GM23338 (cell line): Measurements from ENCODE around the gene A2ML1. TPM values are rescaled to one million over a fixed set of nuclear protein-coding genes. Genes with fewer than 3 reads are reported as not detected.

Experiments used
- ATAC-seq: fragments of 200-7000 bp; cut with Tn5 transposase; 3 replicates; pipeline ENCODE4 v1.9.1; 2020
- DNase-seq: peaks from one replicate; pipeline ENCODE4 v3.0.0-alpha.2; 2015; ENCODE audit warnings: low spot score
- H2AFZ ChIP-seq: fragments of 200-600 bp; sonication (generic); 2 replicates; pipeline ENCODE4 v1.8.0; 2016; ENCODE audit warnings: antibody characterized with exemption, mild to moderate bottlenecking, moderate library complexity
- H3F3A ChIP-seq: fragments of 200-600 bp; sonication (generic); replicated peaks from 2 replicates; pipeline ENCODE4 v1.8.0; 2017; ENCODE audit warnings: antibody characterized with exemption, mixed run types, low read depth
- H3K27ac ChIP-seq: fragments of 200-600 bp; sonication (generic); 2 replicates; pipeline ENCODE4 v1.6.1; 2016; ENCODE audit warnings: low read depth
- H3K27me3 ChIP-seq: fragments of 200-600 bp; sonication (generic); 2 replicates; pipeline ENCODE4 v1.8.0; 2016; ENCODE audit warnings: mild to moderate bottlenecking, mixed run types, moderate library complexity; ENCODE audit not compliant: insufficient read depth
- H3K36me3 ChIP-seq: fragments of 200-600 bp; sonication (generic); 2 replicates; pipeline ENCODE4 v1.8.0; 2016; ENCODE audit warnings: mild to moderate bottlenecking; ENCODE audit not compliant: insufficient read depth
- H3K4me1 ChIP-seq: fragments of 200-600 bp; sonication (generic); 2 replicates; pipeline ENCODE4 v1.8.0; 2016; ENCODE audit warnings: mild to moderate bottlenecking, moderate library complexity; ENCODE audit not compliant: insufficient read depth
- H3K4me2 ChIP-seq: fragments of 200-600 bp; sonication (generic); 2 replicates; pipeline ENCODE4 v1.7.1; 2017; ENCODE audit warnings: mixed run types
- H3K4me3 ChIP-seq: fragments of 200-600 bp; sonication (generic); 2 replicates; pipeline ENCODE4 v1.6.1; 2016; ENCODE audit warnings: mixed run types
- H3K79me2 ChIP-seq: fragments of 200-600 bp; sonication (generic); replicated peaks from 2 replicates; pipeline ENCODE4 v1.8.0; 2017; ENCODE audit warnings: mild to moderate bottlenecking; ENCODE audit not compliant: insufficient read depth
- H3K9me2 ChIP-seq: fragments of 200-600 bp; sonication (generic); 2 replicates; pipeline ENCODE4 v1.8.0; 2017; ENCODE audit not compliant: insufficient read depth
- H4K20me1 ChIP-seq: fragments of 200-600 bp; sonication (generic); replicated peaks from 2 replicates; pipeline ENCODE4 v1.8.0; 2017; ENCODE audit warnings: mild to moderate bottlenecking; ENCODE audit not compliant: insufficient read depth
- H3K27ac Mint-ChIP-seq: 2 replicates; pipeline ENCODE4 v1.8.0; 2020; ENCODE audit warnings: inconsistent platforms, mild to moderate bottlenecking, moderate library complexity, mixed read lengths
- H3K27me3 Mint-ChIP-seq: 3 replicates; pipeline ENCODE4 v1.8.0; 2022; ENCODE audit warnings: low read depth, mild to moderate bottlenecking, moderate library complexity, mixed read lengths, inconsistent platforms; ENCODE audit not compliant: insufficient read depth, poor library complexity
- H3K36me3 Mint-ChIP-seq: 3 replicates; pipeline ENCODE4 v1.8.0; 2021; ENCODE audit warnings: low read depth, mild to moderate bottlenecking, inconsistent platforms, moderate library complexity, mixed read lengths
- H3K4me1 Mint-ChIP-seq: 3 replicates; pipeline ENCODE4 v1.8.0; 2020; ENCODE audit warnings: mild to moderate bottlenecking, inconsistent platforms, mixed read lengths
- H3K4me3 Mint-ChIP-seq: 3 replicates; pipeline ENCODE4 v1.8.0; 2021; ENCODE audit warnings: moderate library complexity, mild to moderate bottlenecking, inconsistent platforms, mixed read lengths
- H3K9me3 Mint-ChIP-seq: 3 replicates; pipeline ENCODE4 v1.8.0; 2020; ENCODE audit warnings: moderate library complexity, mild to moderate bottlenecking, inconsistent platforms, mixed read lengths
- CREB1 ChIP-seq: fragments of 250-450 bp; sonication (Bioruptor Pico); IDR thresholded peaks from 2 replicates; pipeline ENCODE4 v1.5.0; 2020; ENCODE audit warnings: low read depth, mild to moderate bottlenecking, moderate library complexity
- EZH2 ChIP-seq: fragments of 200-600 bp; sonication (generic); IDR thresholded peaks from one replicate; pipeline ENCODE4 v1.8.0; 2017; ENCODE audit warnings: antibody characterized with exemption, mild to moderate bottlenecking, low read depth; ENCODE audit not compliant: unreplicated experiment
- JUNB ChIP-seq: IDR thresholded peaks from one replicate; pipeline ENCODE4 v1.6.1; 2016; ENCODE audit warnings: antibody characterized with exemption; ENCODE audit not compliant: unreplicated experiment
- NANOG ChIP-seq: IDR thresholded peaks from 2 replicates; pipeline ENCODE4 v1.6.1; 2016; ENCODE audit warnings: antibody characterized with exemption, borderline replicate concordance
- ZNF331 ChIP-seq: fragments of 250-450 bp; sonication (Bioruptor Pico); IDR thresholded peaks from 2 replicates; pipeline ENCODE4 v1.5.0; 2020; ENCODE audit warnings: low read depth, mild to moderate bottlenecking, moderate library complexity
- ZNF462 ChIP-seq: fragments of 250-450 bp; sonication (Bioruptor Pico); IDR thresholded peaks from 2 replicates; pipeline ENCODE4 v1.5.0; 2020; ENCODE audit warnings: mild to moderate bottlenecking, moderate library complexity
- polyA plus RNA-seq: library from polyadenylated mRNA; unstranded; fragments of >200 nt; fragmentation: Nextera tagmentation; extraction: Ambion mirVana; gene quantifications from 2 replicates; pipeline ENCODE4 v1.2.1, GENCODE V29; 2016
- total RNA-seq: library from RNA; depleted of rRNA; stranded (reverse); fragments of >200 nt; shearing (Covaris generic); gene quantifications from 2 replicates; pipeline ENCODE4 v1.2.3, GENCODE V29; 2014

Gene A2ML1
- total and polyA plus RNA-seq, 2 experiments from 2014 or later, result 3.8 to 6.0 TPM

GRCh38 chr12:8867786-8868185, 45.4 kb downstream of the A2ML1 start (continued):
- TF ChIP-seq JUNB, result no peak
- TF ChIP-seq EZH2, result no peak
- no peak for TF ChIP-seq NANOG
- no peak for TF ChIP-seq ZNF331 (CRISPR knock-in tag)

DNA sequence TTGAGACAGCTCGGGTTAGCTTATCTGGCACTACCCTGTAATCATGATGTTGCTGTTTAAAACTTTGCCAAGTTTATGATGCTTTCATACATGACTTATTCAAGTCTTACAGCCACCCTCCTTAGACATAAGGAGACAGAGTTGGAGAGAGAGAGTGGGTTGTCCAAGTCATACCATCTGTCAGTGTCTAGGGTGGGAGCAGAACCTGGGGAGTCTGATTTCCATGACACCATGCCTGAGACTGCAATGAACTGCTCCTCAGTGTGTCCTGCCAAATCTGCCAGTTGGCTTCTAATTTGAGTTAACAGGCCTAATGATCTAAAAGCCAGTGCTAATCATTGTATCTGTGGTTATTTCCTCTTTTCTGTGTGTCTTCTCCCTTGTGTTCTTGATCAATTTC, 48.2 kb downstream of the A2ML1 start:
- Histone ChIP-seq H3K4me1 (no peaks in the 10 kb centered on the region), H3K9me2 (no peaks in the 10 kb centered on the region), H3K27me3 (no peaks in the 10 kb centered on the region), H3F3A (no peaks in the 10 kb centered on the region), H2AFZ (no peak overlapping the region), H3K4me3 (no peak overlapping the region), H4K20me1 (no peaks in the 10 kb centered on the region), H3K4me2 (no peak overlapping the region), H3K27ac (no peak overlapping the region), H3K79me2 (no peaks in the 10 kb centered on the region), H3K36me3 (no peaks in the 10 kb centered on the region)
- H3K27ac Mint-ChIP-seq, result no peak overlapping the region
- 0 out of 3 replicates have a peak, but pooled peaks cover 3% of the 10 kb centered on the region for H3K36me3 Mint-ChIP-seq
- H3K4me1 Mint-ChIP-seq, result no peaks in the 10 kb centered on the region
- no peak for ATAC-seq
- no peak for DNase-seq
- no peaks in the 10 kb centered on the region for H3K9me3 Mint-ChIP-seq
- TF ChIP-seq ZNF462 (CRISPR knock-in tag), result no peak
- no peak for TF ChIP-seq CREB1 (CRISPR knock-in tag)
- no peaks in the 10 kb centered on the region for H3K27me3 Mint-ChIP-seq
- no peak overlapping the region for H3K4me3 Mint-ChIP-seq
